DLD1 (cell line): Measurements from ENCODE around the gene SLAIN2.
"Not testable (repeated sequence)": the region's sequence is repeated elsewhere in the genome, so short reads cannot be mapped to it uniquely, and the experiment has no call there.

ENCODE experiments used
- in situ Hi-C: cut with HindIII; loops from 2 replicates; pipeline ENCODE4 v1.10.0; 2017; ENCODE audit warnings: low sequenced_read_pairs

SLAIN2 gene

DNA sequence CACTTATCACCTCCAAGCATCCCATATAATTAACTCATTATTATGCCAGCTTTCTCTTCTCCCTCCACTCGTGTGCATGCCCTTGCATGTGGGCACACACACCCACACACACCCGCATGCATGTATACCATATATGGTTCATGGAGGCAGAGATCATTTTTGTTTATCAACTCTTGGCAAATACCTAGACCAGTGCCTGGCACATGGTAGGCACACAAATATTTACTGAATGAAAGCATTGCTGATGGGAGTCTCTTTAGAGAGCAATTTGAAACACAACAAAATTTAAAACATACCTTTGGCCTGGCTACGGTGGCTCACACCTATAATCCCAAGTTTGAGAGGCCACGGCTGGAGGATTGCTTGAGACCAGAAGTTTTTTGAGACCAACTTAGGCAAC is 90.7 kb downstream of the SLAIN2 start:
- in situ Hi-C loops = no loop called here

DNA sequence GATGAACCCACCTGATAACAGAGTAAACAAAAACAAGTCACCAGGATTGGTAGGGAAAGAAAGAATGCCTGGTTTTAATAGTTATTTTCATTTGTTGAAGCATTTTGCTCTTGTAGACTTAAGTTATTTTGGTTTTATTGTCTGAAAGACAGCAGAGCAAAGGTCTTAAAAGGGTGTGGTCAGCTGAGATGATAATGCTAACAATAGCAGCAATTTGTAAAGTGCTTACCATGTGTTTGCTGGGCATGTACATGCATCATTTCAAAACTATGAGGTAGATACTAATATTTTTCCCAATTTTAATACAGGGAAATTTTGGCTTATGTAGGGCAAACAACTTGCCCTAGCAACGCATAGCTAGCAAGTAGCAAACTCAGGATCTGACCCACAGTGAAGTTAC is 95.0 kb downstream of the SLAIN2 start:
- in situ Hi-C loops = no loop called here

DNA sequence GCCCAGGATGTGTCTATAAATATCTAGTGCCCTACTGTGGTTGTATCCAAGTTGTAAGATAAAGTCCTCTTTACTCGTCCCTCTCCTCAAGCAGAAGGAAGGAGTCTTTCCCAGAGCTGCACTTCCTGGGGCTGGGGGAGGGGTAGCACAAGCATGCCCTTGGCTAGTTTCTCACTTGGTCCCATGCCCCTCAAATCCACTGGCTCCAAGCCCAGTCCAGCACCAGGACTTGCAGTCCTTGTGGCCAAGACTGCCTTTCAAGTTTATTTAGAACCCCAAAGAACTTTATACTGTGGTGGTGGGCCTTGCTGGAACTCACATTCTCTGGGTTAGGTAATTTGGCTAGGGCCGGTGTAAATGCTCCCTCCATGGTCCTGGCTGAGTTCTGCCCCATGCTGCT is 98.7 kb downstream of the SLAIN2 start:
- in situ Hi-C loops = no loop called here

DNA sequence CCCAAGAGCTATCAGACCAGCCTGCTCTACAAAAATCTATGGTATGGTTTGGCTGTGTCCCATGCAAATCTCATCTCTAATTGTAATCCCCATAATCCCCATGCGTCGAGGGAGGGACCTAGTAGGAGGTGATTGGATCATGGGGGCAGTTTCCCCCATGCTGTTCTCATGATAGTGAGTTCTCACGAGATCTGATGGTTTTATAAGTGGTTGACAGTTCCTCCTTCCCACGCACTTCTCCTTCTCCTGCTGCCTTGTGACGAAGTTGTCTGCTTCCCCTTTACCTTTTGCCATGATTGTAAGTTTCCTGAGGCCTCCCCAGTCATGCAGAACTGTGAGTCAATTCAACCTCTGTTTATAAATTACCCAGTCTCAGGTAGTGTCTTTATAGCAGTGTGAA is 99.6 kb downstream of the SLAIN2 start:
- in situ Hi-C loops = not testable (repeated sequence)

DNA sequence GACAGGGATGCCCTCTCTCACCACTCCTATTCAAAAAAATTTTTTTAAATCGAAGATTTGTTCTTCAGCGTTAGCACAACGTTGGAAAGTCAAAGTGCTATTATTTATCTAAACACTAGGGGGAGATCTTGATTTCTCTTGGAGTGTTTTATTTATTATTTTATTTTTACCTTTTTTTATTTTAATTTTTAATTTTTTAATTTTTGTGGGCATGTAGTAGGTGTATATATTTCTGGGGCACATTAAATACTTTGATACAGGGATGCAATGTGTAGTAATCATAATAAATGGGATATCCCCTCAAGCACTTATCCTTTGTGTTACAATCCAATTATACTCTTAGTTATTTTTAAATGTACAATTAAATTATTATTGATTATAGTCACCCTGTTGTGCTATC is 104.4 kb downstream of the SLAIN2 start:
- in situ Hi-C loops = no loop called here

DNA sequence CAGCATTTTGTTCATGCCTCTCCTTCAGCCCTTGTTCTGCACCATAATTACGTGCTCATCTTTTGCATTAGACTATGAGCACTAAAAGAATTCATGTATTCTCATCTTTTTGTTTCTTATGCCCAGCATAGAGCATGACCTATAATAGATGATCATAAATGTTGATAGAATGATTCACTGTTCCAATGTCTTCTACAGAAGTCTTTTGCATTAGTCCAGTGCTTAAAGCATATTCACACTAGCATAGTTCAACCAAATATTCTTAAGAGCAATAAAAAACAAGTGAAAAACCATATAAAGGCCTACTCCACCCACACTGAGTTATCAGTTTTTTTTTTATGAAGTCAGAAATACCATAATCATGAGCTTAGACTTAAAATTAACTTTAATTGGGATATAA is 105.3 kb downstream of the SLAIN2 start:
- in situ Hi-C loops = no loop called here

DNA sequence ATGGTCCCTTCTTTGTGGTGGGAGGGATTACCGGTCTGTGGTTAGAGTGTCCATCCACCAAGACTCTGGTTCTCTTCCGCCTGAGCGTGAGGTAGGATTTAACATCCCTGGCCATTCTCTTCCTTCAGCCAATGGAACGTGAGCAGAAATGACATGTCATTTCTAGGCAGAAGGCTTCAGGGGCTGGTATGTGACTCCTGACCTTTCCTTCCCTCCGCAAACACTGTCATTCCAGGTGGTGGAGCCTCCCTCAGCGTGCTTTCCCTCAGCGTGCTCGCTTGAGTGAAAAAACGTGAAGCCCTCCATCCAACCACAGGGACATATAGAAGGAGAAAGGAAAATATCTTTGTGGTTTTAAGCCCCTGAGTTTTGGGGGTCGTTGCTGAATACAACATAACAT is 107.8 kb downstream of the SLAIN2 start:
- in situ Hi-C loops = no loop called here

DNA sequence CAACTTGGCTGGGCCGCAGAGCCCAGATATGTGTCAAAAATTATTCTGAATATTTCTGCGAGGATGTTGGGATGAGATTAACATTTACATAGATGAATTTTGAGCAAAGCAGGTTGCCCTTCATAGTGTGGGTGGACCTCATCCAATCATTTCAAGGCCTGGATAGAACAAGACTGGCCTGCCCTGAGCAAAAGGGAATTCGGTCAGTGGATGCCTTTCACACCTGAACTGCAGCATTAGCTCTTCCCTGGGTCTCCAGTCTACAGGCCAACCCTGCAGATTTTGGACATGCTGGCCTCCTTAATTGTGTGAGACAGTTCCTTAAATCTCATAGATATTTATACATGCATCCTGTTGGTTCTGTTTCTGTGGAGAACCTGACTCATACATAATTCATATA is 109.4 kb downstream of the SLAIN2 start:
- in situ Hi-C loops = no loop called here

DNA sequence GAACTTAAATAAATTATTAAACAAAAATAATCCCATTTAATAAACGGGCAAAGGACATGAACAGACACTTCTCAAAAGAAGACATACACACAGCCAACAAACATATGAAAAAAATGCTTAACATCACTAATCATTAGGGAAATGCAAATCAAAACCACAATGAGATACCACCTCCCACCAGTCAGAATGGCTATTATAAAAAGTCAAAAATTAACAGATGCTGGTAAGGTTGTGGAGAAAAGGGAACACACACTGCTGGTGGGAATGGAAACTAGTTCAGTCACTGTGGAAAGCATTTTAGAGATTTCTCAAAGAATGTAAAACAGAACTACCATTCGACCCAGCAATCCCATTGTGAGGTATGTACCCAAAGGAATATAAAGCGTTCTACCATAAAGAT is 110.3 kb downstream of the SLAIN2 start:
- in situ Hi-C loops = not testable (repeated sequence)

DNA sequence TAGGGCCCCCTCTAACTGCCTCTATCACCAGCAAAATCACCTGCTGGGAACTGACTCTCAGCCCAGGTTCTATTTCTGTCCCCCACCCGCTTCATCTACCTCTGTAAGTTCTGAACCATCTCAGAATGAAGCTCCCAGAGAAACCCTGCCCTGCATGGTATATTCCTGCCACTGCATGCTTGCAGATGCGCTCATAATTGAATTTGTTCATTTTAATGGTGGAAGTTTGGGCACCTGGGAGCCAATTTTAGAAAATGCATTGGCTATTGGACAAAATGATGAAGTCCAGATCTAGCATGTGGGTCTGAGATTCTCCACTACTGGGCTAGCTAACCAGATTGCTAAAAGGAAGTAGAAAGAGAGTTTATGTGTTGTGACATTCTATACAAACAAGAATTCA is 113.3 kb downstream of the SLAIN2 start:
- in situ Hi-C loops = no loop called here

DNA sequence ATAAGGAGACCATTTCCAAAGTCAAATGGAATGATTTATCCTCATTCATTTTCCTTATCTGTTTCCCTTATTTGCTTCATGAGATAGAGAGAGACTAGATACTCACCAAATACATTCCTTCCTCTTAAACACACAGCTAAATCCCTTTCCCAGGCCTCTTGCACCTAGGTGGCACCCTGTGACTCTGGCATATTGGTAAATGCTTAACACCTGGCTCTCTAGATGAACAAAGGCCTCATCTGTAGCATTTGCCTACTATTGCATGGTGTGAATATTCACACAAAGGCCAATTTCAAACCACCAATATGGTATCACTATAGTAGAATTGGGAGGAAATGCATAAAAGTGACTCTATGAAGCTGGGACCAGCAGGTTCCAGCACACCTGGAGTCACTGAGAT is 119.7 kb downstream of the SLAIN2 start:
- in situ Hi-C loops = no loop called here

DNA sequence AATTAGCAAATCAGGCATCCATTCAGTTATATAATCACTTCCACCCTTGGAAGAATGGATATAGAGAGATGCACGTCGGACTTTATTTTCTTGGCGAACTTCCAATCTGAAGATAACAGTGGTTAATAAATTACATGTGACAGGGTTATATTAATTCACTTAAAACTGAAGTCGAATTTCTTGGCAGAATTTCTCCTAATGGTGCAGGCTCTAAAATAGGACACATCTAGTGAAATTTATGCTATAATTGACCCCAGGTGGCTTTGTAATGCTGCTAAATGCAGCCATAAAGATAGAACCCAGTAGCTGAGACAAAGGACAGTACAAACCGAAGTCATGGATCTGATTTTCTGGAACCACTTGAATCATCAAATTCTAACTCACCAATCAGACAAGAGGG is 121.0 kb downstream of the SLAIN2 start:
- in situ Hi-C loops = no loop called here

DNA sequence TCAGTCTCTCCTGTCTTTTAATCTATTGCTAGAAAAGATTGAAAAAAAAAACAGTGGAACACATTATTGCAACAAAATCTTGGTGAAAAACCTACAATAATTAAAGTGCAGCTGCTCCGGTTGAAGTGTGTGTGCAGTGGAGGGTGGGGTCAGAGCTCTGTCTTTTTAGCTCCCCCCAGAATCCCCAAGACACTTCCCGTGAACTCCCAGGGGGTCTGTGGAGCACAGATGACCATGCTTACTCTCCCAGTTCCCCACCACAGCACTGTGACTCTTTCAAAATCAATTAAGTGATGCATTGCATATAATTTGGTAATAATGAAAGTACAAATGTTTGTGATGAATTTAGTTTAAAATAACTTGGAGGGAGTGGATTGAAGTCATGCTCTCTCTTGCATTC is 126.1 kb downstream of the SLAIN2 start:
- in situ Hi-C loops = no loop called here

DNA sequence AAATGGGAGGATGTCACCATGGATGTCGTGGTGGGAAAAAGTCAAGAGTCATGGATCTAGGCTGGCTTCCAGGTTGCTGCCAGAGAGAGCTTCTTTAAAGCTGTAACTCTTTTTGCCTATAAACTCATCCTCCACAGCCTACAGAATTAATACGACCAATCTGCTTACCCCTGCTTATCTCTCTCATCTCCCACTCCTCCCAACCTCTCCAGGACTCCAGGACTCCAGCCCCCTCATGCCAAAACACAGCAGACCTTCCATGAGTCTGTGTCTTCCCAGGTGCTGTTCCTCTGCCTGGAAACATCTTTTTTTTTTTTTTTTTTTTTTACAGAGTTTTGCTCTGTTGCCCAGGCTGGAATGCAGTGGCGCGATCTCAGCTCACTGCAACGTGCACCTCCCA is 126.6 kb downstream of the SLAIN2 start:
- in situ Hi-C loops = no loop called here

DNA sequence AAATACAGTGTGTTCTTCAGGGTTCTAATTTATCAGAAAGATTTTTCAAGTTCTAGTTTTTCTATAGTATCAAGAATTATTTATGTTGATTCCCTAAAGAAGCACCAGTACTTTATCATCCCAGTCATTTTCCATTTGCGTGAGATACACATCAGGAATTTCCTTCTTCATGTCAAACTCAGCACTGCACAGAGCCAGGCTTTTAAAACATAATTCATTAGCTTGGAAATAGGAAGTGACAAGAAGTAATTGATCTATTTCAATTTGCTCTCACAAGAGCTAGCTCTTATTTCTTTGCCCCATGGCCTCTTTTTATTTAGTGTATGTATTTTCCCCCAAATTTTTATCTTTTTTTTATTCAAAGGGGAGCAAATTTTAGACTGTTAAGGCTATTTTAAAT is 128.8 kb downstream of the SLAIN2 start:
- in situ Hi-C loops = no loop called here

DNA sequence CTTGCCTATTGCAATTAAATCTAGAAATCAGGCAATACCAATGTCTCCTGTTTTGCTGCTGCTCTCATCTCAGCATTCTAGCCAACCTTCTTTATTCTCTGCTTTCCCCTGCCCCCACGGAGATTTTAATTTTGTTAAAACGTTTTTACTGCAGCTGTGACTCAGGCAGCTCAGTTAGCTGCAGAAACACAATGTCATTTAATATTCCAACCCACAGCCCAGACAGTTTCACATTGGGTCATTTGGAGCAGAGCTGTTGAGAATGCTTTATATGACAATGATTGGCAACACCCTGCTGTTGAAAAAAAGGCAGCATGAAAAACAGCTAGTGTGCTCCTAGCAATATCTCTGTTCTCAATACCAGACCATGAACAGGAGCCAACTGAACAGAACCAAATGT is 129.2 kb downstream of the SLAIN2 start:
- in situ Hi-C loops = no loop called here

DNA sequence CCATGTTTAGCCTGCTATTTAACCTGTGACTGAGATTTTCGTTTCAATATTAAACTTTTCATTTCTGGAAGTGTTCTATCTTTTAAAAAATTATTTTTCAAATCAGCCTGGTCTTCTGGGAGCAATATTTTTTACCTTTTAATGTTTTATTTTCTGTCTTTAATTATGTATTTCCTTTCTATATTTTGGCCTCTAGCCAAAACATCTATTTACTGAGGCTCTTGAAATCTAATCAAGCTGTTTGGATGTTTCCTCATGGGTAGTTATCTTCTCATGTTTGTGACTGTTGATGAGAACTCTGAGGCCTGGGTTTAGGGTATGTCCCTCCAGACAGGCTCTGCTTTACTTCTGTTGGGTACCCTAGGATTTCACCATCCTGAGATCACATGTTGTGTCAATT is 131.5 kb downstream of the SLAIN2 start:
- in situ Hi-C loops = no loop called here

DNA sequence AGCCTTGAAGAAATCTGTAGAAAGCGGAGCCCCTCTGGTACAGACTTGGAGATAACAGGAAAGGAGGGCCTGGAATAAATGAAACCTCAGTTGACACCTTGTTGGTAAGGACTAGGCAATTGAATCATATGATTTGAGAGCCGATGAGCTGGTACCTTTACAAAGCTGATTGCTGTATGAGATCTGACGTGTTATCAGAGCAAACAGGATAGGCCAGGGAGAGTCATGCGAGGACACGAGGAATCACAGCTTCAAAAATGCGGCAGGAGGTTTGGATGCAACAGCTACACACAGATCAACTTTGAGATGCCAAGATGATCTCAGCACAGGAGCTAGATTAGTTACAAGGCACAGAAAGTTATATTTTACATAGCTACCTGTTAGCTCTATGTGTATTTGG is 134.4 kb downstream of the SLAIN2 start:
- in situ Hi-C loops = no loop called here
